K562 (cell line): Measurements from ENCODE around the gene SH3BP5L. TPM values are rescaled to one million over a fixed set of nuclear protein-coding genes. Genes with fewer than 3 reads are reported as not detected.

Experiments used
- ATAC-seq: fragments of 200-7000 bp; cut with Tn5 transposase; 3 replicates; pipeline ENCODE4 v1.9.1; 2020; ENCODE audit warnings: moderate library complexity
- BruUV-seq: library from RNA; stranded (reverse); fragments of 400-500 nt; replicated peaks from 2 replicates; lab custom pipeline; 2021; lab: Mats Ljungman, UMichigan
- CTCF ChIA-PET: fragments of 300-600 bp; formaldehyde crosslinking; extraction: SDS; loops from one replicate; lab custom pipeline; 2021; ENCODE audit warnings: low intra/inter-chr PET ratio; lab: Yijun Ruan, JAX
- POLR2A ChIA-PET: fragments of 300-600, 350-650 bp; sonication (Branson Sonifier 250); formaldehyde crosslinking; extraction: SDS; loops from one replicate; lab custom pipeline; 2021; ENCODE audit warnings: antibody characterized with exemption, inconsistent platforms; lab: Yijun Ruan, JAX
- DNase-seq, 4 experiments: peaks; one replicate each; pipeline versions ENCODE4 v3.0.0 to v3.0.0-alpha.2; 2011 to 2018; ENCODE audit warnings: low spot score in 3 of 4, mixed read lengths in 3 of 4; ENCODE audit errors: extremely low read depth in 1 of 4
- FAIRE-seq: peaks from 2 replicates; lab custom pipeline; 2011; peaks lifted over from hg19 to GRCh38; lab: Jason Lieb, UNC
- H2AFZ ChIP-seq: 2 replicates; pipeline ENCODE4 v1.6.0; 2011; ENCODE audit warnings: low read depth, low read length, control low read depth, inconsistent platforms
- H3K27ac ChIP-seq: fragments of 200-600 bp; 3 replicates; pipeline ENCODE4 v1.8.0; 2011; ENCODE audit warnings: low read depth, mild to moderate bottlenecking, control low read depth, inconsistent platforms, low read length, moderate library complexity, mixed read lengths; ENCODE audit errors: extremely low read depth
- H3K27me3 ChIP-seq, 2 experiments: fragments of 300-600 bp in 1 of 2; 2 replicates in 1 of 2; 3 replicates in 1 of 2; pipeline versions ENCODE4 v1.6.0 to v1.8.0; 2011; ENCODE audit warnings: inconsistent platforms in 2 of 2, low read length in 2 of 2, mild to moderate bottlenecking in 1 of 2, mixed read lengths in 1 of 2, moderate library complexity in 1 of 2; ENCODE audit not compliant: control insufficient read depth in 2 of 2, insufficient read depth in 2 of 2
- H3K36me3 ChIP-seq: fragments of 300-600 bp; 3 replicates; pipeline ENCODE4 v1.8.0; 2011; ENCODE audit warnings: mild to moderate bottlenecking, low read length, inconsistent platforms; ENCODE audit not compliant: control insufficient read depth, insufficient read depth
- H3K4me1 ChIP-seq, 2 experiments: fragments of 200-600 bp in 1 of 2; replicated peaks in 1 of 2; 2 replicates in 1 of 2; 3 replicates in 1 of 2; pipeline versions ENCODE4 v1.5.1 to v1.8.0; 2011; ENCODE audit warnings: inconsistent platforms in 2 of 2, low read length in 2 of 2, mild to moderate bottlenecking in 1 of 2, mixed read lengths in 1 of 2, moderate library complexity in 1 of 2; ENCODE audit not compliant: control insufficient read depth in 2 of 2, insufficient read depth in 2 of 2
- H3K4me2 ChIP-seq: 2 replicates; pipeline ENCODE4 v1.6.1; 2011; ENCODE audit warnings: low read length, control low read depth, inconsistent platforms, mixed read lengths; ENCODE audit not compliant: insufficient read depth
- H3K4me3 ChIP-seq: fragments of 200-600 bp; sonication (generic), shearing (Covaris generic); 2 replicates; pipeline ENCODE4 v1.5.1; 2016; ENCODE audit warnings: control low read depth, inconsistent platforms
- H3K79me2 ChIP-seq: fragments of 200-600 bp; 3 replicates; pipeline ENCODE4 v1.8.0; 2011; ENCODE audit warnings: low read length, inconsistent platforms; ENCODE audit not compliant: control insufficient read depth, insufficient read depth
- H3K9ac ChIP-seq, 2 experiments: 2 replicates each; pipeline versions ENCODE4 v1.6.0 to v1.6.1; 2011; ENCODE audit warnings: low read depth in 2 of 2, low read length in 2 of 2, control low read depth in 1 of 2, inconsistent platforms in 1 of 2, mild to moderate bottlenecking in 1 of 2, mixed read lengths in 1 of 2; ENCODE audit not compliant: insufficient read depth in 1 of 2
- H3K9me1 ChIP-seq: one replicate; pipeline ENCODE4 v1.6.0; 2011; ENCODE audit warnings: inconsistent platforms, mild to moderate bottlenecking, low read length, moderate library complexity; ENCODE audit not compliant: control insufficient read depth, insufficient read depth
- H3K9me3 ChIP-seq: replicated peaks from 2 replicates; pipeline ENCODE4 v1.5.1; 2011; ENCODE audit warnings: low read depth, low read length, inconsistent platforms; ENCODE audit not compliant: control insufficient read depth, insufficient read depth
- H4K20me1 ChIP-seq: replicated peaks from 2 replicates; pipeline ENCODE4 v1.6.1; 2011; ENCODE audit warnings: low read length, inconsistent platforms, mixed read lengths; ENCODE audit not compliant: control insufficient read depth, insufficient read depth
- ATF4 ChIP-seq: fragments of 450-650 bp; formaldehyde crosslinking; IDR thresholded peaks from 2 replicates; pipeline ENCODE4 v1.4.0; 2022; ENCODE audit warnings: mild to moderate bottlenecking, moderate library complexity
- CREB3L1 ChIP-seq: fragments of 450-650 bp; IDR thresholded peaks from 2 replicates; pipeline ENCODE4 v1.6.1; 2014; ENCODE audit warnings: low read depth, mild to moderate bottlenecking, moderate library complexity, borderline replicate concordance
- ELF1 ChIP-seq: fragments of 200-800 bp; sonication (Bioruptor generic); IDR thresholded peaks from 2 replicates; pipeline ENCODE4 v1.6.1; 2016; ENCODE audit warnings: missing genetic modification characterization, missing compliant biosample characterization
- NCOA1 ChIP-seq: fragments of 450-650 bp; IDR thresholded peaks from 2 replicates; pipeline ENCODE4 v1.6.1; 2016; ENCODE audit warnings: low read depth
- PRMT5 ChIP-seq: sonication (generic); formaldehyde crosslinking; IDR thresholded peaks from 2 replicates; pipeline ENCODE4 v1.5.0; 2020; ENCODE audit warnings: missing genetic modification reagents
- SIX5 ChIP-seq, 2 experiments: IDR thresholded peaks; 2 replicates each; pipeline ENCODE4 v1.6.1; 2011; ENCODE audit warnings: low read length in 2 of 2, borderline replicate concordance in 1 of 2, low read depth in 1 of 2, mild to moderate bottlenecking in 1 of 2, moderate library complexity in 1 of 2; ENCODE audit not compliant: insufficient read depth in 1 of 2
- ZBTB43 ChIP-seq: sonication (generic); formaldehyde crosslinking; IDR thresholded peaks from 2 replicates; pipeline ENCODE4 v1.8.0; 2023; ENCODE audit warnings: mild to moderate bottlenecking, missing genetic modification reagents
- ZNF57 ChIP-seq: fragments of 450-650 bp; formaldehyde crosslinking; IDR thresholded peaks from 2 replicates; pipeline ENCODE4 v1.4.0; 2020; ENCODE audit warnings: mild to moderate bottlenecking, moderate library complexity
- WGBS: fragments of 100-300 bp; shearing (Covaris generic); methylation state at CpG from one replicate; pipeline ENCODE4 v1.1.6; 2016; ENCODE audit warnings: low coverage, mixed read lengths; ENCODE audit not compliant: insufficient coverage; ENCODE audit errors: missing lambda C conversion rate; 5-methylcytosine and 5-hydroxymethylcytosine counted together
- in situ Hi-C: fragments of 300-500 bp; cut with MboI; formaldehyde crosslinking; loops from 4 replicates; pipeline ENCODE4 v1.15.0; 2018; ENCODE audit warnings: inconsistent platforms, mixed read lengths
- intact Hi-C: fragments of 100-400 bp; cut with micrococcal nuclease; formaldehyde crosslinking; loops from 2 replicates; pipeline ENCODE4 v1.14.2; 2022
- polyA plus RNA-seq, 8 experiments: library from polyadenylated mRNA; depleted of rRNA in 4 of 8; stranded (reverse) in 5 of 8; unstranded in 3 of 8; fragments of >200 nt; fragmentation: Nextera tagmentation in 2 of 8; fragmentation: Illumina TruSeq in 1 of 8; extraction: Ambion mirVana in 2 of 8; extraction: Trizol in 1 of 8; gene quantifications; 2 replicates each; pipeline versions ENCODE4 v1.2.1 to v1.2.3, GENCODE V29; 2011 to 2014; ENCODE audit warnings: inconsistent platforms in 1 of 8, missing spikeins in 1 of 8
- total RNA-seq, 7 experiments: library from RNA; depleted of rRNA in 6 of 7; stranded (reverse); fragments of >200 nt in 6 of 7; fragmentation: Illumina TruSeq in 2 of 7; extraction: Trizol in 2 of 7; gene quantifications; 2 replicates each; pipeline versions ENCODE4 v1.2.1 to v1.2.3, GENCODE V29; 2011 to 2021; ENCODE audit warnings: low replicate concordance in 1 of 7
- TF ChIP-seq, protein P1 (sequence below): fragments of 450-650 bp; IDR thresholded peaks from 2 replicates; pipeline ENCODE4 v1.7.1; 2018; ENCODE audit warnings: mild to moderate bottlenecking, low read depth; ENCODE audit not compliant: partially characterized antibody

The SH3BP5L gene
- total and polyA plus RNA-seq, 9 of the 15 experiments (the other 6 are each of a cell fraction or from before 2014, with no cell fraction given) = 1.9 to 26.5 (median 15.8) TPM

DNA sequence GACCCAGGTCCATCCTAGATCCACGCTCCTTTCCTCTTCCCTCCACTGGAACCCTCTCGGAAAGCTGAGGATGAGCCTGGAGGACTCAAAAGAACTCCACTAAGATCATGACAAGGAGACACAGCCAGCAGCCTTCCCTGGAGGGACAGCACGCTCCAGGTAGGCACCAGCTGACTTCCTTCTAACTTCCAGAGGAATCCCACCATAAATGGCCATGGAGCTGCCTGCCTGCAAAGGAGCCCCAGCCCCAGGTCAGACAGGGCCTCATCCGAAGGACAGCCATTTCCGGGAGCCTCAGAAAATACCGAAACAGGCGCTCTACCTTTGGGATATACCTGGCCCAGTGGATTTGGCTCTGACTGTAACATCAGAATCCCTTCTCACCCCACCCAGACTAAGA is 4.1 kb downstream of the SH3BP5L start:
- Histone ChIP-seq H3K9me3 (no peaks in the 10 kb centered on the region), H3K4me2 (no peak overlapping the region), H3K4me3 (no peak overlapping the region), H3K27ac (no peak overlapping the region), H3K36me3 (peaks cover 65% of the 10 kb centered on the region; the same call in 2 of the 3 replicates), H3K9ac (peak overlapping the region in 1 of 2 experiments; percentile 10; a peak in 1 of 4 replicates), H3K79me2 (peaks cover 51% of the 10 kb centered on the region), H3K4me1 (peaks cover 12 to 22% of the 10 kb centered on the region in 2 experiments; a peak in 4 of 5 replicates), H3K27me3 (no peaks in the 10 kb centered on the region), H4K20me1 (peaks cover 5% of the 10 kb centered on the region; the same call in 1 of the 2 replicates), H2AFZ (no peak overlapping the region), H3K9me1 (no peaks in the 10 kb centered on the region)
- no peak for ATAC-seq
- 91% methylated on average over 5 of the region's 7 CpGs for WGBS
- no peak for FAIRE-seq
- intact Hi-C loops = no loop called here
- DNase-seq = peak in 1 of 4 experiments; percentile 3
- TF ChIP-seq NCOA1 (no peak), ZBTB43 (no peak), ZNF57 (CRISPR knock-in tag) (no peak), SIX5 (IDR thresholded peaks at IDR 0.05; ENCODE audit: borderline replicate concordance in 1 of 2, insufficient read depth in 1 of 2, low read depth in 1 of 2, low read length in 2 of 2) (no peak), PRMT5 (CRISPR knock-in tag) (no peak), ELF1 (tag) (no peak), ATF4 (CRISPR knock-in tag) (no peak), CREB3L1 (no peak)
- TF ChIP-seq, protein P1, sequence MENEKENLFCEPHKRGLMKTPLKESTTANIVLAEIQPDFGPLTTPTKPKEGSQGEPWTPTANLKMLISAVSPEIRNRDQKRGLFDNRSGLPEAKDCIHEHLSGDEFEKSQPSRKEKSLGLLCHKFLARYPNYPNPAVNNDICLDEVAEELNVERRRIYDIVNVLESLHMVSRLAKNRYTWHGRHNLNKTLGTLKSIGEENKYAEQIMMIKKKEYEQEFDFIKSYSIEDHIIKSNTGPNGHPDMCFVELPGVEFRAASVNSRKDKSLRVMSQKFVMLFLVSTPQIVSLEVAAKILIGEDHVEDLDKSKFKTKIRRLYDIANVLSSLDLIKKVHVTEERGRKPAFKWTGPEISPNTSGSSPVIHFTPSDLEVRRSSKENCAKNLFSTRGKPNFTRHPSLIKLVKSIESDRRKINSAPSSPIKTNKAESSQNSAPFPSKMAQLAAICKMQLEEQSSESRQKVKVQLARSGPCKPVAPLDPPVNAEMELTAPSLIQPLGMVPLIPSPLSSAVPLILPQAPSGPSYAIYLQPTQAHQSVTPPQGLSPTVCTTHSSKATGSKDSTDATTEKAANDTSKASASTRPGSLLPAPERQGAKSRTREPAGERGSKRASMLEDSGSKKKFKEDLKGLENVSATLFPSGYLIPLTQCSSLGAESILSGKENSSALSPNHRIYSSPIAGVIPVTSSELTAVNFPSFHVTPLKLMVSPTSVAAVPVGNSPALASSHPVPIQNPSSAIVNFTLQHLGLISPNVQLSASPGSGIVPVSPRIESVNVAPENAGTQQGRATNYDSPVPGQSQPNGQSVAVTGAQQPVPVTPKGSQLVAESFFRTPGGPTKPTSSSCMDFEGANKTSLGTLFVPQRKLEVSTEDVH = no peak
- CTCF ChIA-PET = no interaction called here
- no TSS peak for BruUV-seq
- POLR2A ChIA-PET = interaction anchor here (0.6 to 3.9 kb wide), 4 partner anchors 9 to 120 kb away, joined by 3 to 14 read pairs (median 4); partner anchors contain the start of gene ZNF672
- in situ Hi-C loops = no loop called here
